ENCODE measurements around the gene HOXB5.

GRCh38 chr17:48630925-48631692, 37.5 kb upstream of the HOXB5 start:
- TF ChIP-seq CTCF (IDR thresholded peaks at IDR 0.05; ENCODE audit: low read depth, low read length) (no peak), EZH2phosphoT487 (IDR thresholded peaks at IDR 0.05; ENCODE audit: low read depth) (no peak)
